Neural progenitor cell (in vitro differentiated cells): Measurements from ENCODE around the gene PTPRU. TPM values are rescaled to one million over a fixed set of nuclear protein-coding genes. Genes with fewer than 3 reads are reported as not detected.

Experiments
- DNase-seq: peaks from one replicate; pipeline ENCODE4 v3.0.0-alpha.2; 2016; ENCODE audit warnings: low spot score
- H2AFZ ChIP-seq: fragments of 200-600 bp; sonication (generic); replicated peaks from 2 replicates; pipeline ENCODE4 v1.6.1; 2016; ENCODE audit warnings: antibody characterized with exemption
- H3F3A ChIP-seq: fragments of 200-600 bp; sonication (generic); 2 replicates; pipeline ENCODE4 v1.6.1; 2016; ENCODE audit warnings: antibody characterized with exemption, low read depth
- H3K27ac ChIP-seq: fragments of 200-600 bp; sonication (generic); 2 replicates; pipeline ENCODE4 v1.5.1; 2016; ENCODE audit warnings: mild to moderate bottlenecking
- H3K27me3 ChIP-seq: fragments of 200-600 bp; sonication (generic); 2 replicates; pipeline ENCODE4 v1.6.1; 2016; ENCODE audit warnings: mild to moderate bottlenecking, moderate library complexity
- H3K36me3 ChIP-seq: fragments of 200-600 bp; sonication (generic); 2 replicates; pipeline ENCODE4 v1.5.1; 2016
- H3K4me1 ChIP-seq: fragments of 200-600 bp; sonication (generic); 2 replicates; pipeline ENCODE4 v1.6.1; 2016; ENCODE audit warnings: mixed run types
- H3K4me2 ChIP-seq: fragments of 200-600 bp; sonication (generic); 2 replicates; pipeline ENCODE4 v1.6.1; 2016
- H3K4me3 ChIP-seq: fragments of 200-600 bp; sonication (generic); 2 replicates; pipeline ENCODE4 v1.5.1; 2016
- H3K79me2 ChIP-seq: fragments of 200-600 bp; sonication (generic); 2 replicates; pipeline ENCODE4 v1.6.1; 2016; ENCODE audit warnings: low read depth
- H3K9ac ChIP-seq: fragments of 200-600 bp; sonication (generic); 2 replicates; pipeline ENCODE4 v1.6.1; 2016
- H3K9me3 ChIP-seq: fragments of 200-600 bp; sonication (generic); 2 replicates; pipeline ENCODE4 v1.5.1; 2016; ENCODE audit warnings: low read depth
- H4K20me1 ChIP-seq: fragments of 200-600 bp; sonication (generic); 2 replicates; pipeline ENCODE4 v1.6.1; 2016; ENCODE audit warnings: low read depth
- H3K27ac Mint-ChIP-seq: 3 replicates; pipeline ENCODE4 v1.8.0; 2021; ENCODE audit warnings: mixed read lengths
- H3K27me3 Mint-ChIP-seq: 2 replicates; pipeline ENCODE4 v1.8.0; 2022; ENCODE audit warnings: low read depth, mild to moderate bottlenecking, inconsistent platforms, moderate library complexity, mixed read lengths; ENCODE audit not compliant: insufficient read depth
- H3K36me3 Mint-ChIP-seq: 3 replicates; pipeline ENCODE4 v1.8.0; 2021; ENCODE audit warnings: mixed read lengths
- H3K4me1 Mint-ChIP-seq: 3 replicates; pipeline ENCODE4 v1.8.0; 2021; ENCODE audit warnings: mixed read lengths
- H3K4me3 Mint-ChIP-seq: 3 replicates; pipeline ENCODE4 v1.8.0; 2021; ENCODE audit warnings: mild to moderate bottlenecking, moderate library complexity, mixed read lengths
- H3K9me3 Mint-ChIP-seq: 3 replicates; pipeline ENCODE4 v1.8.0; 2020; ENCODE audit warnings: mixed read lengths
- CTCF ChIP-seq: fragments of 200-600 bp; sonication (generic); IDR thresholded peaks from 2 replicates; pipeline ENCODE4 v1.5.1; 2017; ENCODE audit warnings: antibody characterized with exemption, mild to moderate bottlenecking
- EZH2 ChIP-seq: fragments of 200-600 bp; sonication (generic); IDR thresholded peaks from 2 replicates; pipeline ENCODE4 v1.6.1; 2017; ENCODE audit warnings: antibody characterized with exemption, mild to moderate bottlenecking, moderate library complexity
- EZH2phosphoT487 ChIP-seq: fragments of 200-600 bp; sonication (generic); IDR thresholded peaks from 2 replicates; pipeline ENCODE4 v1.6.1; 2017; ENCODE audit warnings: antibody characterized with exemption
- total RNA-seq: library from RNA; depleted of rRNA; stranded (reverse); fragments of >200 nt; gene quantifications from 2 replicates; pipeline ENCODE4 v1.2.3, GENCODE V29; 2015; ENCODE audit warnings: low replicate concordance

Gene PTPRU
- total RNA-seq, 1 donor from 2014 or later: 29.5 TPM

DNA sequence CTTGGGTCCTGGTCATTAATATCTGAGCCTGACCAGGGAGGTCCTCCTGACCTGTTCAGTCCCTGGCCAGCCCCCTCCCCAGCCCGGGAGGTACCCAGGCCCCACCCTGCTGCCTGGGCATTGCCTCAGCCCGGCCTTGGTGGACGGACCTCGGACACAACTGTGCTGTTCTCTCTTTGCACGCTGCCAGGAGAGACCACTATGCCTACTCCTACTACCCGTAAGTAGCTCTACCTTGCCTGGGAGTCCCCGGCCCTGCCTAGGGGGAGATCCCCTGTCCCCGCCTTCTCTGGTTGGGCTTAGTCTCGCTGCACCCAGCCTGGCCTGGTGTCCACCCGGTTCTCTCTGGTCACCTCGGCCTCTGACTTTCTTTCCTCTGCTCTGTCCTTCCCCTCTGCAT is 53.2 kb downstream of the PTPRU start:
- DNase-seq: no peak
- H3K27ac Mint-ChIP-seq: no peak overlapping the region
- H3K27me3 Mint-ChIP-seq: peaks cover 6% of the 10 kb centered on the region
- Histone ChIP-seq H3K27ac (no peak overlapping the region), H3K27me3 (no peaks in the 10 kb centered on the region), H3K4me2 (no peak overlapping the region), H3K9ac (no peak overlapping the region), H3K36me3 (peaks cover 3% of the 10 kb centered on the region), H4K20me1 (no peaks in the 10 kb centered on the region), H2AFZ (no peak overlapping the region), H3K79me2 (no peaks in the 10 kb centered on the region), H3K4me1 (peaks cover under 1% of the 10 kb centered on the region), H3F3A (no peaks in the 10 kb centered on the region), H3K9me3 (no peaks in the 10 kb centered on the region), H3K4me3 (no peak overlapping the region)
- H3K9me3 Mint-ChIP-seq: no peaks in the 10 kb centered on the region
- H3K4me3 Mint-ChIP-seq: no peak overlapping the region
- TF ChIP-seq EZH2phosphoT487: no peak
- TF ChIP-seq EZH2: no peak
- no peak for TF ChIP-seq CTCF
- H3K4me1 Mint-ChIP-seq: peaks cover 10% of the 10 kb centered on the region
- peaks cover 10% of the 10 kb centered on the region for H3K36me3 Mint-ChIP-seq

- Mint-ChIP-seq H3K27me3 (peaks cover 3% of the 10 kb centered on the region), H3K27ac (no peak overlapping the region), H3K36me3 (peaks cover 13% of the 10 kb centered on the region), H3K9me3 (no peaks in the 10 kb centered on the region), H3K4me1 (peaks cover 4% of the 10 kb centered on the region), H3K4me3 (no peak overlapping the region)
- Histone ChIP-seq H3K4me3 (no peak overlapping the region), H3K27me3 (no peaks in the 10 kb centered on the region), H4K20me1 (no peaks in the 10 kb centered on the region), H3K9me3 (no peaks in the 10 kb centered on the region), H2AFZ (no peak overlapping the region), H3K27ac (no peak overlapping the region), H3K4me1 (no peaks in the 10 kb centered on the region), H3K36me3 (peaks cover 4% of the 10 kb centered on the region), H3F3A (no peaks in the 10 kb centered on the region), H3K4me2 (no peak overlapping the region), H3K79me2 (no peaks in the 10 kb centered on the region), H3K9ac (no peak overlapping the region)
- no peak for DNase-seq
- no peak for TF ChIP-seq EZH2phosphoT487
- TF ChIP-seq EZH2: no peak
- TF ChIP-seq CTCF: no peak
These were observed 54.2 kb downstream of the PTPRU start for GRCh38 chr1:29290414-29290985.

- Histone ChIP-seq H2AFZ (no peak overlapping the region), H3K27ac (no peak overlapping the region), H3K9ac (no peak overlapping the region), H4K20me1 (no peaks in the 10 kb centered on the region), H3K4me3 (no peak overlapping the region), H3K27me3 (no peaks in the 10 kb centered on the region), H3K36me3 (peaks cover 4% of the 10 kb centered on the region), H3K4me1 (no peaks in the 10 kb centered on the region), H3K79me2 (no peaks in the 10 kb centered on the region), H3K4me2 (no peak overlapping the region), H3K9me3 (no peaks in the 10 kb centered on the region), H3F3A (no peaks in the 10 kb centered on the region)
- Mint-ChIP-seq H3K4me1 (peaks cover 4% of the 10 kb centered on the region), H3K27ac (no peak overlapping the region), H3K36me3 (peaks cover 13% of the 10 kb centered on the region), H3K27me3 (peaks cover 6% of the 10 kb centered on the region), H3K4me3 (no peak overlapping the region), H3K9me3 (no peaks in the 10 kb centered on the region)
- TF ChIP-seq EZH2 (no peak), CTCF (no peak), EZH2phosphoT487 (no peak)
- no peak for DNase-seq
These were observed 55.4 kb downstream of the PTPRU start for GRCh38 chr1:29291756-29292155.
